Cardiac septum (tissue), 1 donor: ENCODE measurements around the gene IGHMBP2. TPM values are rescaled to one million over a fixed set of nuclear protein-coding genes. Genes with fewer than 3 reads are reported as not detected.

Experiments used
- DNase-seq: peaks from one replicate; pipeline ENCODE4 v3.0.0-alpha.2; 2020; ENCODE audit warnings: low spot score
- intact Hi-C: fragments of 100-400 bp; cut with DNase I; formaldehyde crosslinking; loops from one replicate; pipeline ENCODE4 v1.14.0; 2022
- total RNA-seq: library from RNA; stranded (reverse); fragmentation: NEBNext Ultra II Directional; extraction: Animal tissue kit (Norgen Biotek cat#: 25700); gene quantifications from one replicate; pipeline ENCODE4 v1.2.1, GENCODE V29; 2021
- donor health status: DM: no; HTN: no; CAD: no.

Gene IGHMBP2
- total RNA-seq, 1 donor from 2014 or later: 12.3 TPM

- no peak for DNase-seq
- intact Hi-C loops: no loop called here
Observed at GRCh38 chr11:68923614-68924013, 19.9 kb downstream of the IGHMBP2 start.

DNA sequence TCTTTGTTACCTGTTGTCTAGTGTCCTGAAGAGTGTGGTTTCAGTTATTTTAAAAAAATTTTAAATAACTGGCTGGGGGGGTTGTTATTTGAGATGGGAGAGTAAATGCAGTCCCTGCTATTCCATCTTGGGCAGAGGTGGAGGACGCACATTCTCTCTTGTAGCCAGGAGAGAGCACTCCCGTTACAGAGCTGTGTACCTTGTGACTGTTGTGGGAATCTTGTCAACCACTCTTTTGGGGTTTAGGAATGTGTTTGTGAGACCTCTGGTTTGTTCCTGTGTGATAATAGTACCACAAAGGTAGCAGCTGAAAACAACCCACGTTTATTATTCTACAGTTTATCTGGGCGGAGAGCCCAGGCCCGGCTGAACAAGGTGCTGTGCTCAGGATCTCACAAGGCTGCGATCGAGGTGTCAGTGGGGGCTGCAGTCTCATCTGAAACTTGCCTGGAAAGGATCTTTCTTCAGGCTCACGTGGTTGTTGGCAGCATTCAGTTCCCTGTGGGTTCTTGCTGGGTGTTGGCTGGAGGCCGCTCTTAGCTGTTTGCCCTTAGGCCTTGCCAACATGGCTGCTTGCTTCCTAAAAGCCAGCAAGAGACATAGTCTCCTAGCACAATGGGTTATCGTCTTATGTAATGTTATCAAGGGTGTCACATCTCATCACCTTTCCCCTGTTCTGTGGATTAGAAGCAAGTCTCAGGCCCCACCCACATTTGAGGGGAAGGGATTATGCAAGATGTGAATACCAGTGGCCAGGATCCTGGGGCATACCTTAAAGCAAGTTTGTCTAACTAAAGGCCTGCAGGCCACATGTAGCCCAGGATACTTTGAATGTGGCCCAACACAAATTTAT is 20.6 kb downstream of the IGHMBP2 start:
- intact Hi-C loops: no loop called here
- no peak for DNase-seq

- intact Hi-C loops: no loop called here
- no peak for DNase-seq
Observed at GRCh38 chr11:68925611-68926010, 21.9 kb downstream of the IGHMBP2 start.

GRCh38 chr11:68927280-68928135 is 23.8 kb downstream of the IGHMBP2 start:
- intact Hi-C loops: no loop called here
- no peak for DNase-seq

DNA sequence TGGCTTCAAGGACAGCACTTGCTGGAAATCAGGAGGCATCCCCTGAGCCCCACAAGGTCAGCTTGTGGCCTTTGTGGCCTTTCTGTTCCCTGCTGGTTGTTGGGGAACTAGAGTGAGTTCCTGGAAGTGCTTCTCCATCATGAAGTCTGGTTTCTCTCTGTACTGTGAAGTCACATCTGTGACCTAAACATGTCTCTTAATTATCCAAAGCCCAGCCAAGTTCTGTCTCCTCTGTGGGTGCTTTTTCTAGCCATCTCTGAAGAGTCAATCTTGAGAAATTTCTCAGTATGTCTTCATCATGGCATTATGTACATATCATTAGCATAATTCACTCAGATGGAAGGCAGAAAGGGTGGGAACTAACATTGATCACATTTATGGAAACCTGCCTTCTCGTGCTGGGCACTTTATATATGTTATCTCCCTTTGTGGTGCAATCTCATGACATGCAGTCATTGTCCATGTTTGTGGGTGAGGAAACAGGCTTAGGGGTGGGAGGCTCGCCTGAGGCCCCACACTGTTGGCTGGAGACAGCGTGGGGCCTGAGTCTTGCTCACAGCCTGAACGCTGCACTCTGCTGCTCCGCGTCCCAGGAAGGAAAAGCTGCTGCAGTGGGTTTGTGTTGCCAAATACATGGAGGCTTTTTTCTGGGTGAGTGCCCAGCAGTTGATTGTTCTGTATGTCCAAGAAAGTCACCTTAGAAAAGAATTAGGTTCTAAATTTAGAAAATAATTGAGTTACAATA is 24.6 kb downstream of the IGHMBP2 start:
- intact Hi-C loops: no loop called here
- no peak for DNase-seq

- intact Hi-C loops: no loop called here
- DNase-seq: no peak
Observed at GRCh38 chr11:68929135-68929534, 25.4 kb downstream of the IGHMBP2 start.

DNA sequence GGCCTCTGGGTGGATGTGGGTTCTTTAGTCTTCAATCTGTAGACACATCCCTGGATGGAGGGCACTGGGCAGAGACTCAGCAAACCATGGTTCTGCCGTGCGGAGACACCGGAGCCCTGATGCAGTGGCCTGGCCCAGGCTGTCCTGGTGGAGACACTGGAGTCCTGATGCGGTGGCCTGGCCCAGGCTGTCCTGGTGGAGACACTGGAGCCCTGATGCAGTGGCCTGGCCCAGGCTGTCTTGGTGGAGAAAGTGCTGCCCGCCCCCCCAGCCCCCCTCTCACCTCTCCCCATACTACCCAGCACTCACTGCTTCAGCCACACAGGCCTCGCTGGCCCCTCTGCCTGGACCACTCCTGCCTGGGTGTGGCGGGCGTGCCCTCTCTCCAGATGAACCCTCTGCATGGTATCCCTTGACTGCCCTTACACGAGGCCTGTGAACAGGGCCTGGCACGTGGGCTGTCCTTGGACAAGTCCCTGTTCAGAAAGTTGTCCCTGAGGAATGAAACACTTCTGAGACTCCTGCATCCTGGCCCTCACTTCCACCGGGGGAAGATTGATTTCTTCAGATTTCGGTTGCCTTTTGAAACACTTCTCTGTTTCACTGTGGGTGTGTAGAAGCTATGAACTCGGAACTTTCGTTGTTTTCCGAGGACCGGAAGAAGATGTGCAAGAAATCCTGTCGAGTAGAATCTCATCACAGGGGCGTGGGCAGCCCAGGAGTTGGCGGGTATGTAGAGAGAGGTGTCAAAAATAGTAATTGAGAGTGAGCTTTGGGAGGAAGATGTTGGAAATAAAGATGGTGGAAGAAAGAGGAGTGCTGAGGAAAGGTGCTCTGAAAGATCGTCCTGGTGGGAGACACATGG is 26.2 kb downstream of the IGHMBP2 start:
- no peak for DNase-seq
- intact Hi-C loops: no loop called here

DNA sequence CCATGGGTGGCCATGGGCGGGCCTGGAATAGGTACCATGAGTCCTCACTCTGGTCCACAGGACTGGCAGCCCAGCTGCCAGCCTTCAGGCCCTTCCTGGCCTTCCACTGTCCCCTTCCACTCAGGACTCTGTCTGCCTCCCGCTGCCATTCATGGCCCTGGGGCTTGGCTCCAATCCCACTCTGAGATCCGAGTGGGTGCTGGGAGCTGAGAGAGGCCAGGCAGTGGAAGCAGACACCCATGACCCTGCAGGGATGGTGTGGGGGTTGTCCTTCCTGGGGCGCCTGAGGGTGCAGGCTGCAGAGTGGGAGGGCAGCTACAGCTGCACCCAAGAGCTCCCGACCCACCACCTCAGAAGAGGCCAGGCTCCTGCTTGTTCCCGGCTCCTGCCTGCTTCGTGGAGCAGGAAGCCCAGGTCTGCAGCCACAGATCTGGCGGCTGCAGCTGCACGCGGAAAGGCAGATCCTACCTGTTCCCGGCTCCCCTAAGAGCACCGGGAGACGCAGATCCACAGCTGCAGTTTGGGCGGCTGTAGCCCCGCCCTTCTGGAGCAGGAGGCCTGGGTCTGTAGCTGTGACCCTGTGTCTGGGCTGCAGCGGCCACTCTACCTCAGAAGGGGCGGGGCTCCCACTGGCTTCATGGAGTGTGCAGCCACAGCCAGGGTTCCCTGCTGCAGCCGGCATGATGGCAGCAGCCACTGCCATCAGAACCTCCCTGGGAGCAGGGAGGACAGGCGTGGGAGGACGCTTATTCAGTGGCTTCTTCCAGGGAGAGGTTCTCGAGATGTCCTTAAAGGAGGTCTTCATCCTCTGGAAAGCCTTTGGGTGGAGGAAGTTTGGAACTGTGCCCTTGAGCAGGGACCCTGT is 27.5 kb downstream of the IGHMBP2 start:
- no peak for DNase-seq
- intact Hi-C loops: no loop called here

DNA sequence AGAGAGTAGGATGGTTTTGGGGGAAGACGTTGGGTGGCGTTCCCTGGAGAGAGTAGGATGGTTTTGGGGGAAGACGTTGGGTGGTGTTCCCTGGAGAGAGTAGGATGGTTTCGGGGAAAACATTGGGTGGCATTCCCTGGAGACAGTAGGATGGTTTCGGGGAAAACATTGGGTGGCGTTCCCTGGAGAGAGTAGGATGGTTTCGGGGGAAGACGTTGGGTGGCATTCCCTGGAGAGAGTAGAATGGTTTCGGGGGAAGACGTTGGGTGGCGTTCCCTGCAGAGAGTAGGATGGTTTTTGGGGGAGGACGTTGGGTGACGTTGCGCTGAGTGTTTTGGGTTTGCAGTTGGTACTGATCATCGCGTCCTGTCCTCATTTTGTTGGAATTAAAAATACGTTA is 28.2 kb downstream of the IGHMBP2 start:
- no peak for DNase-seq
- intact Hi-C loops: no loop called here

DNA sequence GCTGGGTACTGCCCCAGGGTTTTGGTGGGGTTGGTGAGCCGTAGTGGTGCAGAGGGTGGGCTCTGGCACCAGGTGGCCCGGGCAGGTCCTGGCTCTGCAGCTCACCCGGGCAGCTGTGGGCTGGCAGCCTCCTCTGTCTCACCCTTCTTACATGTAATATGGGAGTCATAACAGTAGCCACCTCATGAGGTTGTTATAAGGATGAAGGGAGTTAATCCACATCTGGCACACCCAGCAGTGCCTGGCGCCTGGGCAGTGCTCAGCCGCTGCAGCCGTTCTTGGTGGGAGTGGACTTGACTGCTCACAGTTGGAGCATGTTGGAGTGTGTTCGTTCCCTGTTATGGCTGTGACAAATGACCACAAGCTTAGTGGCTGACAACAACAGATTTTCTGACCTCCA is 28.7 kb downstream of the IGHMBP2 start:
- intact Hi-C loops: no loop called here
- no peak for DNase-seq

DNA sequence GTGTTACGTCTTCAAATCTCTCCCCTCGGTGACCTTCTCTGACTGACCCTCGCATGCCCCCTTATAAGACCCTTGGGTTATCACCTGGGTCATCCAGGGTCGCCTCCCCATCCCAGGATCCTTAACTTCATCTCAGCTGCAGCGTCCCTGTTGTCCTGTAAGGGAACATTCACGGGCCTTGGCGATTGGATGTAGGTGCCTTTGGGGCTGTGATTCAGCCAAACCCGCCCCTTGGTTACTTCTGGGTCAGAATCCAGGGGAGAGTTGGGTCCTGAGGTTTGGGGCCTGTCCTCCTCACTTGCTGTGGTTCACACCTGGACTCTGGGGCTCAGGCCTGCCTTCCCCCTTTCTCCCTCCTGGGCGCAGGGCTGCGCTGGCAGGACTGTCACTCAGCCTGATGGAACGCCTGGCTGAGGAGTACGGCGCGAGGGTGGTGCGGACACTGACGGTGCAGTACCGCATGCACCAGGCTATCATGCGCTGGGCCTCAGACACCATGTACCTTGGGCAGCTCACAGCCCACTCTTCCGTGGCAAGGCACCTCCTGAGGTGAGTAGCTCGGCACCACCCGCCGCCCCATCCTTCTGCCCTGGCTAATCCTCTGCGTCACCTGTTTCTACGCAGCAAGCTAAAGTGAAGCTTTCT is 29.4 kb downstream of the IGHMBP2 start:
- DNase-seq: no peak
- intact Hi-C loops: no loop called here

GRCh38 chr11:68933605-68934320 is 30.1 kb downstream of the IGHMBP2 start:
- intact Hi-C loops: no loop called here
- no peak for DNase-seq

- no peak for DNase-seq
- intact Hi-C loops: no loop called here
Observed at GRCh38 chr11:68934321-68934645, 30.6 kb downstream of the IGHMBP2 start.

- DNase-seq: no peak
Observed at GRCh38 chr11:68934666-68935065, 31.0 kb downstream of the IGHMBP2 start.

DNA sequence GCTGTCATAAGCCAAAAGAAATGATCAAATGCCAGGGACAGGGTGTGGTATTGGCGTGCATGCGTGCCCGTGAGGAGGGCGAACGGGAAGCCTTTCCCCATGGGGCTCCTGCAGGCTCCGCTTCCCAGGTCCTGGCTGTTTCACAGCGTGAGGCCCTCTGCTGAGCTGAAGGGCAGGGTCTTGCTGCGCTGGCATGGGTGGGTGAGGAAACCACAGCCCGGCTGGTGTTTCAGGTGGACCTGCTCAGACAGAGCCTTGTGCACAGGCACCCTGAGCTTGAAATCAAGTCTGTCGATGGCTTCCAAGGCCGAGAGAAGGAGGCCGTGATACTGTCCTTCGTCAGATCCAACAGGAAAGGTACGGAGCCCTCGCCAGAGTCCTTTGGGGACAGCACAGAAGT is 31.4 kb downstream of the IGHMBP2 start:
- no peak for DNase-seq

More at GRCh38 chr11:68934666-68935065, 31.0 kb downstream of the IGHMBP2 start:
- intact Hi-C loops: no loop called here

GRCh38 chr11:68935516-68936357 is 32.0 kb downstream of the IGHMBP2 start:
- DNase-seq: no peak
- intact Hi-C loops: no loop called here

More for the DNA sequence above, 31.4 kb downstream of the IGHMBP2 start:
- intact Hi-C loops: no loop called here

- intact Hi-C loops: no loop called here
- DNase-seq: no peak
Observed at GRCh38 chr11:68936358-68936636, 32.6 kb downstream of the IGHMBP2 start.
